Medulla oblongata (tissue), 1 donor: ENCODE data around the gene POU2F3.
A peak's percentile ranks its signal among the peaks of the same experiment; 100 is the strongest.

Experiments
- DNase-seq: peaks from one replicate; pipeline ENCODE4 v3.0.0-alpha.2; 2015; ENCODE audit errors: extremely low spot score

Gene POU2F3

DNA sequence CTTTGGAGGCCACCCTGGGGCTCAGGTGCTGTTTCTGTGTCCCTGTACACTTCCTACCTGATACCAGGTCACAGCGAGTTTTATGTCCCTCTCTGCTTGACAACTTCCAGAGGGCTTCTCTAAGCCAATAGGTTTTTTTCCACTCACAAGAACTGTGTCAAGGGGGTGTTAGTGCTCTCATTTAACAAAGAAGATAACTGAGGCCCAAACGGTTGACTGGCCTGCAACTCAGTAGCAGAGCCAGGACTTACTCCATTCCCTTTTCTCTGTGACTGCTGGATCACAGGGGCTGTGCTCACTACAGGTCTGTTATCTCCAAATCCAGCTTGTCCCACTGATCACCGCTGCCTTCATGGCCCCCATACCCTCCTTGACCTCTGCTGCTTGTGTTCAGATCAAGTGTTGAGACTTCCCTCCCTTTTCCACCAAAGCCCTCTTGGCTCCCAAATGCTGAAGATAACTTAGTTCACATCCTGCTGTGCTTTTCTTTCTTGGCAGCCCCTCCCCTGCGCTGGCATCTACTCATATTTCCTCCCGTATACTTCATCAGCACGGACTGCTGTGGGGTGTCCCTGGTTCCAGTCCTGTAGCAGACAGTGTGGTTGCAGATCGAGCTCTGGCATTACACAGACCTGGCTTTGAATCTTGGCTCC, 41.3 kb downstream of the POU2F3 start:
- no peak for DNase-seq

DNA sequence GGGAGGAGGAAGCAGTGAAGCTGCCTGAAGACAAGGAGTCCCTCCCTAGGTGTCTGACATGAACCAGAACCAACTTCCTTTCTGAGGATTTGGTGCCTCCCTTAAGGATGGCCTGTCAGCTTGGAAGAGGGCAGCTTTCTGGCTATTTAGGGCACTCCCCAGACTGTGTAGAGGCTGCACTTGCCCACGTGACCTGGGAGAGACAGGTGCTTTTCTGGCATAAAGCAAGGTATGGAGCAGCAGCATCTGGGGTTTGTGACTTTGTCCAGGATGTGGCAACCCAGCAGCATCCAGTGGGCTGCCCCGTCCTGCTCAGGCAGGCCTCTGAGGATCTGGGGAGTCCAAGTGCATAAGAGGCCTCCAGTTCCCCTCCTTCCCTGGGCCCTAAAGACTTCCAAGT, 43.2 kb downstream of the POU2F3 start:
- no peak for DNase-seq

DNA sequence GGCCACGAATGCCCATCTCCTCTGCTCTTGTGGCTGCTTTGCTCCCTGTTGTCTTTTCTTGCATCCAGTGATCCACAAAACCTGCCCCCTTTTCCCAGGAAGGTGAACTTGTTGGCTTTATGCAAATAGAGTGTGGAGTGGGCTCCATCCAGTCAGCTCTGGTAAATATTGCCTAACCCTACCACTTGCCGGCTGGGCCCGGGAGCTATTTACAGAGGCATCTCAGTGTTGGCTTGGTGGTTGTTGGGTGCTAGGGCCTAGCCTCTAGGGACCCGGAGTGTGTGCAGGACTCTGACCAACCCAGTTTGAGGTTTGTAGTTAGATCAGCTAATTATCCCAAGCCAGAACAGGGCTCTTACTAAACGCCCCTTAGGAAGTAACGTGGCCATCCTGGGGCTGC, 44.3 kb downstream of the POU2F3 start:
- DNase-seq, result no peak

DNA sequence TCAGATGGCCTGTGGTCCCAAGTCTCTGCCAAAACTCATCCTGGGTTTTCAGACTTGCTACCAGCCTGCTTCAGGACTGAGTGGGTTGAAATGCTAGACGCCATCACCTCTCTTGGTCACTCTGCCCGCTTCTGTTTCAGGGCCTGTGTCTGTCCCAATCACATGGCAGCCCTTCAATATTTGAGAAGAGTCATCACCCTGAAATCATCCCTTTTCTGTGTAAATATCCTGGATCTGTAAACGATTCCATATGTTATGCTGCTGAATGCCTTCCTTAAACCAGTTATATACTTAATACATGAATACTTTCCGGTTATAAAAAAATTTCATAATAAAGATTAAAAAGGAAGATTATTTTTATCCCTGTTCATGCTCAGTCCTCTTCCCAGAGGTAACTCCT, 45.3 kb downstream of the POU2F3 start:
- DNase-seq, result no peak

DNA sequence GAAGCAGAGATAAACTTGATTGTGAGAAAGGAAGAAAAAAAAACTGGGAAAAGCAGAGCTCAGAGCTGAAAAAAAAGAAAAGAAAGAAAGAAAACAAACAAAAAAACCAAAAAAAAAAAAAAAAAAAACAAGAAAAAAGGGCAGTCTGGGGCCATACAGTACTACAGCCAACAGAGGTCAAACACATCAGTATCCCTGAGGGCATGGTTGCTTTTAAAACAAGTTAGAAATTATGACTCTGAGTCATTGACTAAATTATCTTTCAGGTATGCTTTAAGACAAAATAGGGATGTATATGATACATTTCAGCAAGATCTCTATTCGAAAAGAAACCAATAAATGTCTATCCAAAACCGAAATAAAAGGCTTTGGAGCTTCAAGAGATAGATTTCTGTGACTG, 48.1 kb downstream of the POU2F3 start:
- no peak for DNase-seq

DNA sequence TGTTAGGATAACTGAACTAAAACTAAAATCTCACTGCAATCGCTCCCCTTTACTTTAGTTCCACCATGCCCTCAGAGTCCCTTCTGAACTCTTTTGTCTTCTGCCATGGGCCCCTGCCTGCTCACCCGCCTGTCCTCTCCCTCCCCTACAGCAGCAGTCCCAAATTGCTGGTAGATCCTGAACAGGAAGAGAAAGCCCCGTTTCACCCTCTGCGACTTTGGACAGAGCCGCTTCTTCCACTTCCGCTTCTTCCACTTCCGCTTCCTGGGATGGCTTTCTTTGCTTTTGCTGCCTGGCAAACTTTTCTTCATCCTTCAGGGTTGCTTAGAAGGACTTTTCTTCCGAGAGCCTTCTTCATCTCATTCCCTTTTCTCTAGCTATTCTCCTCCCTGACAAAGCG, 49.5 kb downstream of the POU2F3 start:
- DNase-seq, result no peak

DNA sequence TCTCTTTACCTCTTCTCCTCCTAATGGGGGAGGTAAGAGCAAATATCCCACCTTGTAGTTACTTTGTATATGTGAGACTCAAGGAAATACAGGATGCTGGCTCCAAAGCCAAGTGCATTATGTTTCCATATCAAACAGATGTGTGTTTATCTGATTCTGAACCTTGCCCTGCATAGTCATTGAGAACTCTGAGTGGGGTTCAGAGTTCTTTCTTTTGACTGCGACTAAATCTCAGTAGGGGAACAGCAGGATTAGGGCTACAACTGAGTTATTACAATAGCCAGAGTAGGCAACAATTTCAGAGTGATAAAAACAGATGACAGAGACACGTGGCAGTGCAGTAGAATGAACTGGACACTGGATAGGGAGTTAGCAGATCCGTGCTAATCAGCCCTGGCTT, 51.0 kb downstream of the POU2F3 start:
- DNase-seq, result no peak

DNA sequence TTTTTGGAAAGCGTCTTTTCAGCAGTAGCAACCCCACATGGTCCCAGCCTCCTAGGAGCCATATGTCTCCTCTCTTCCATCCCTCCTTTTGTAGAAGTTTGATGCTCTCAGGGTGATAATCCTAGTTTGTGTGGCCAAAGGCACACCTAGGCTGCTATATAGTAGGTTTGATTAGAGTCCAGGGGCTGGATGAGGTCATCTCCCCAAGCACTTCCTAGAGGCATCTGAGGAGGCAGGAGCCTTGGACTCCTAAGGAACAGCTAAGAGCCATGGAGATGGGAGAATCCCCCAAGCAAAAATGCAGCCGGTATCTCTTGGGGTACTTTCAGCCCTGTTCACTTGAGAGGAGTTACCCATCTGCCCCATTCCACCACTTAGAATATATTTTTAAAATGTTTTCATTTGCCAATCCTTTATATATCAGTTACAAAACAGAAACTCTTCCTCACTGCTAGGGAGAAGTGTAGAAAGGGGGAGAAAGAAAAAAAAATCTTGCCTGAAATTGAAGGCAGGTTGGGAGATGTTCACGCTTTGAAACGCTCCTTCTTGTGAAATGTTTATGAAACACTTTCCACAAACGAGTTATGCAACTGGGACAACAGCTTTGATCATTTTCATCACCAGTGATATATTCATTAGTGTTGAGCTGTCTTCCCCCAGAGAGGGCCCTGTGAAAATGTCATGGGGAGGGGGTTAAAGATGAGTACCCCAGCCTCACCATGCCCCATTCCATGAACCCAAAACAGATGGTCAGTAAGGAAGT, 53.3 kb downstream of the POU2F3 start:
- no peak for DNase-seq

DNA sequence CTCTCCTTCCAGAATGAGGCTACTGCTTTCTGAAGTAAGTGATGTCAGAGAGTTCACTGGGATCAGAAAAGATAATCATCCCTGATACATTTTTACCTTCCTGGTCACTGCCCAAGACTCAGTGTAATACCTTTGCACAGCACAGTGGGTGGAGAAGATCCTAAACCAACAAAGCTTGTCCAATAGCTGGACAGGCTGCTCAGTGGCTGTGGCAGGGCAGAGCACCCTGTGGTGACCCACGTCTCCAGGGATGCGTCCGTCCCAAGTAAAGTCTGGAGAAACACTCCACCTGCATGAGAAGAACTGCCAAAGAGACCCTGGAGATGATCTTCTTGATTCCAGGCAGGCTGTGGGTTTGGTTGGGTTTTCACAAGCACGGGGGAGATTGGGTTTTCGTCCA, 54.2 kb downstream of the POU2F3 start:
- DNase-seq, result no peak

DNA sequence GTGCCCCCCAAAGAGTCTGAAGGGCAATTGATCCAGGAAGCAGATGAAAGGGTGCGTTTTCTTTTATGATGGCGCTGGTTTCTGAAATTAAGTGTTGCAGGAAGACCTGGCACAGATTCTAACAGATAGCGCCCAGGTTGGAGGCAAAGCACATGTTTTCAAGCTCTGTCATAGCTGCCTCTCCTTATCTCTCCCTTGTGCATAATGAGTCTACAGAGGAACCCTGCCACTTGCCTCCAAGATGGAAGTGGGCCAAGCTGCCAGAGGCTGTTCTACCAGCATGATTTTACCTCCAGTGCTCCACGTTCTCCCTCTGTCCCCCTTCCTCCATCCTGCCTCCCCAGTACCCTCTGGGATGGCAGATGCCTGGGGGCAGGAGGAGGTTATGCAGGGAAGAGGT, 55.2 kb downstream of the POU2F3 start:
- no peak for DNase-seq

DNA sequence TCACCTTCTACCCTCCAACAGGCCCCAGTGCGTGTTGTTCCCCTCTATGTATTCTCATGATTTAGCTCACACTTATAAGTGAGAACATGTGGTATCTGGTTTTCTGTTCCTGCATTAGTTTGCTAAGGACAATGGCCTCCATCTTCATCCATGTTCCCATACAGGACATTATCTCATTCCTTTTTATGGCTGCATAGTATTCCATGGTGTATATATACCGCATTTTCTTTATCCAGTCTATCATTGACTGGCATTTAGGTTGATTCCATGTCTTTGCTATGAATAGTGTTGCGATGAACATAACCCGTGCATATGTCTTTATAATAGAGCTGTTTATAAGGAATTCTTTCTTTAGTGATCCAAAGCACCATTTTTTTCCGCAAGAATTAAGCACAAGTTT, 56.6 kb downstream of the POU2F3 start:
- DNase-seq, result no peak

DNA sequence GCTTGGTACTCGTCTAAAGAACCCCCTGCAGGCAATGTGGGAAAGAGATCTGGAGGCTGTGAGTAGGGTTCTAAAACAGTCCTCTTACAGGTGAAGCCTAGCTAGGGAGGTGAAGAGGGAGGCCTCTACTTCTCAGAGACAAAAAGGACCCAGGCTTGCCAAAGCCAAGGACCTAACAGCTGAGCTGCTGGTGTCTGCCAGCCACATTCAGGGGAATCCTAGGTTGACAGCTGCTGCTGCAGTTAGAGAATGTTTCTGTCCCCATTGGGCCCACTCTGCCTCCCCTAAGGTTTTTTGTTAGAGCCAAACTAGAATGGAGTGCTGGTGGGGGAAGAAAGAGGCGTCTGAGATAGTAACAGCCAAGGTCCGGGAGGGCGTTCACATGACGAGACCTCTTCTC, 58.5 kb downstream of the POU2F3 start:
- DNase-seq, result no peak

DNA sequence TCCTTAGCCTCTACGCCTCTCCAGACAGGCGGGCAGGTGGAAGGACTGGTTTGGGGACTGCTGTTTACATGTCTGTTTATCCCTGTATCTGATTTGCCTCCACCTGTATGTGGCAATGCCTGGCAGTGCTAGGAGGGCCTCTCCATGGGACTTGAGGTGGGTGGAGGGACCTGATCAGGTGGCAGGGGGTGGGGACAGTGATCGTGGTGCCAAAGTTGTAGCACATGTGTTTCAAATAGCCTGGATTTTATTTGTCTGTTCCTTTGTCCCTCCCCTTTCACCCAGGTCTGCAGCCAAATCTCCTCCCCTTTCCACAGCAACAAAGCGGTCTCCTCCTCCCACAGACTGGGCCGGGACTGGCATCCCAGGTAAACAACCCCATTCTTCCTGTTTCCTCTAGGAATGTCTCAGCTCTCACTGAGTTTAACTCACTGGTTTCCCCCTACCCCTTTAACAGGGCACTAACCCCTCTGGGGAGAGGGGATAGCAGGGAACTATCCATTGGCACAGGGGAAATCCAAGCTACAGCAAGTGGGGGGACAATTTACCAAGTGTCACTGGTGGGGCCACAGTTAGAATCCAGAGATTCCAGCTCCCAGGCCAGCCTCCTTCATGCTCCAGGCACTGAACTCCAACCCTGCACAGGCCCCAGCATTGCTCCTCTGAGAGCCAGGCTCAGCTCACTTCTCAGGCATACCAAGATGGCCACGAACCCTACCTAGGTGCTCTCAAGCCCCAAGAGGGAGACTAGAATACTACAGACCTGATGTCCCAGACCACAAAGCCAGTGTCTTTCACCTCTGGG, 62.3 kb downstream of the POU2F3 start:
- DNase-seq, result no peak

DNA sequence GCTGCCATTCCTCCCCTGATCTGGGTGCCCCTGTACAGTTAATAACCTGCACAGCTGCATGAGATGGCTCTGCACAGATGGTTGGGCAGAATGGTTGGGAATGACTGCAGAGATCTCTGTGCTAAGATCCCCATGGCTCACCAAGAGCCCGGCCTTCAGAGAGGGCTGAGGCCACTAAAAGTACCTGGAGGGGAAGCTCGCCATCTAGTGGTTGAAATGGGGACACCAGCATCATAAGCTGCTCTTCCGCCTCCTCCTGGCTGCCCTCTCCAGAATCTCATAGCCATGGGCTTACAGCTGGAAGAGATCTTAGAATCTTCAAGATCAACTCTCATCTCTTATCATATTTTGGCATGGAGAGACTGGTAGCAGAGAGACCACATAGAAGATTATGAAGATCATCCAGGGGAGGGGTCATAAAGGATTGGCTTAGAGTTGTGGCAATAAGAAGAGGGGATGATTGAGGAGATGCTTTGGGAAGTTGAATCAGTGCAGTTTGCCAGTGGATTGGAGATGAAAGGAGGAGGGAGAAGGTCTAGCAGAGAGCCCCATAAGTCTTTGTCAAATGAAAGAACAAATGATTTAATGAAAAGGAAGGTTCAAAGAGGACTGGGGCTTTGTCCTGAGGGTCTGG, 63.2 kb downstream of the POU2F3 start:
- peak; percentile 76 for DNase-seq

DNA sequence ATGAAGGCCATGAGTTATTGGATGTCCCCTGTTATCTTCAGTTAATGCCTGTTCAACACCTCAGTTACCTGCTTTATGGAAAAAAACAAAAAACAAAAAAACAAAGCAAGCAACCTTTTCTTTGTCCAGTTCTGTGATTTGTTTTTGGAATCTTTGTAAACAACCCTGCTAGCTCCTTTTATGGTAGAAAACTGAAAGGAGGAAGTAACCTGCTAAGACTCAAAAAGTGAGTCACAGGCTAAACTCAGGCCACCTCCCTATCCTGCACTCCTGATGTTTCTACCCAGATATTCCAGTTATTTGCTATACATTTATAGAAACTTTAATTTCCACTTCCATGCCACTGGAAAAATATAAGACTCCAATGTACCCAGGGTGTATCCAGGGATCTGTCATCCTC, 64.6 kb downstream of the POU2F3 start:
- no peak for DNase-seq

DNA sequence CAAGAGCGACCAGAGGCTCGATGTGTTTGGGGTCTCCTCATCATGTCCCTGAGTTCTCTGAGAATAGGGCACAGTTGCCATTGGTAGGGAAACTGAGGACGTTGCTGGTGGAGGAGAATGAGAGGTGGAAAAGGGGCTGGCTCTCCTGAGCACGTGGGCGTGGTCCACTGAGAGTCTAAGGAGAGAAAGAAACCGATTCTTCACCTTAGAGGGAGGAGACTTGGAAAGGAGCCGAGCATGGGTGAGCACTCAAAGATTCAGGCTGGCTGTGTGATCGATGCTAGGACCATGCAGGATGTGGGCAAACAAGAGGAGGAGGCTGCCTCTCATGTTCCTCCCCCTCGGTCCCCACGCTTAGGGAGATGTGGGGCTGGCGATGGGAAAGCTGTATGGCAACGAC, 65.3 kb downstream of the POU2F3 start:
- DNase-seq, result no peak

DNA sequence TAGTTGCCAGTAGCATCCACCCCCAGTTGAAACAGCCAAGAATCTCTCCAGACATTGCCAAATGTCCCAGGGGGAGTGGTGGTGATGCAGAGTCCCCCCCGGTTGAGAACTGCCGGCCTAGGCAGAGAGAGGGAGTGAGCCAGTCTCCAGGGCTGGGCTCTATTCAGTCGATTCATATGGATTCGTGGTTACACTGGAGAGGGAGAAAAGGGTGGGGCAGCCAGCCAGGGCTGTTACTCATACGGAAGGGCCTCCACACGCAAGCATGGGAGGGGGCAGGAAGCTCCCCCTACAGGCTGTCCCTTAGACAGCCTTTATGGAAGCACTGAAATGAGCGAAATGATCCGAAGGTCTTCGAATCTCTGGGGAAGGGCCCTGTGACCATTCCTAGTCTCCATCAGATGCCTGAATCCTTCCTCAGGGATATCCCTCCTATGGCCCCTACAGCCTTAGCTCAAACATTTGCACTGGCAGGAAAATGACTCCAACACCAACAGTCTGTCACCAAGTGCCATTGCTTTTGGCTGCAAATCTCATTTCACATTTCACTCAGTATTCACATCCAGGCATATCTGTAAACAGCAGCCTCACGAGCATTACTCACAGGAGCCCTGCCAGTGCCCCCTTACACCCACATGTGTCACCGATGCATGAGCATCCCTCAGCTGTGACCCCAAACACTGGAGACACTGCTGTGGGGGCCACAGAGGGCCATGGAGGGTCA, 66.7 kb downstream of the POU2F3 start:
- no peak for DNase-seq

DNA sequence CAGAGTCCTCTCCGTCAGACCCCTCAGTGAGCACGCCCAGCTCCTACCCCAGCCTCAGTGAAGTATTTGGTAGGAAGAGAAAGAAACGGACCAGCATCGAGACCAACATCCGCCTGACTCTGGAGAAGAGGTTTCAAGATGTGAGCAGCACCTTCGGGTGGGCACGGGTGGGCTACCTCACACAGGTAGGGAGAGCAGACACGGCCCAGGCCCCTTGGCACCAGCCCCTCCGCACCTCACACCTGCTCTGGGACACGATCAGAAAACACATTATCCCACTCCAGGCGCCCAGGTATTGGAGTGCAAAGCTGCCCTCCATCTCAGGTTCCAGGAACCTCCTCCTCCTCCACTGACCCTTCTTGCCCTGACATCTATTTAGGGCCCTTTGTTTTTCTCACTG, 67.5 kb downstream of the POU2F3 start:
- DNase-seq, result no peak

DNA sequence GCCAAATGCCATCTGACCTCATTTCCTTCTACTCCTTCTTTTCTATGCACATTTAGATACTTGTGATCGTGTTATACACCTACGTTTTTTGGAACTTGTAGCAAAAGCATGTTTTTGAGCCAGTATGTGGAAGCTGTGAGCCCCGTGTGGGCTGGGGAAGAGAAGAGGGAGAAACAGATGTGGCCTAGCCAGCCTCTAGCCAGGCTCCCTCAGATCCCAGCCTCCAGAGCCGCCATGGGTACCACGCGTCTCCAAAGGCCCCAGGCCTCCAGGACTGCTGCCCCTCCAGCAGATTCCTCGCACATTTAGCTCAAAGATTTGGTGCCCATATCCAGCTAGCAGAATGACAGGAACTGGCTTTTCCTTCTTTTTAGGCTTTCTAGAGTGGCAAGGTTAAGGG, 68.1 kb downstream of the POU2F3 start:
- no peak for DNase-seq

DNA sequence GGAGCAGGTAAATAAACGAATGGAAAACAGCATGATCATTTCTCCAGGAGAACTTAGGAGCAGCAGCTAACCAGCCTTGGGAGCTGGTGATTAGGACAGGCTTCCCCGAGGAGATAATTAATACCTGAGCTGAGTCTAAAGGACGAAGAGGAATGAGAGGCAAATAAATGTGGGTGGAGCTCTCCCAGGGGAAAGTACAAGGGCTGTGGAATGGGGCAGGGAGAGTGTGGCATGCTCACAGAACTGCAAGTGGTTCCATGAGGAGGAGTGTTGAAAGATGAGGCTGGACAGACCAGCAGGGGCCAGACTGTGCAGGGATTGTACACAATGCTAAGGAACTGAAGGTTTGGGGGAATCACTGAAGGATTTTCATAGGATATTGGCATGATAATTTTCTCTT, 70.9 kb downstream of the POU2F3 start:
- no peak for DNase-seq

DNA sequence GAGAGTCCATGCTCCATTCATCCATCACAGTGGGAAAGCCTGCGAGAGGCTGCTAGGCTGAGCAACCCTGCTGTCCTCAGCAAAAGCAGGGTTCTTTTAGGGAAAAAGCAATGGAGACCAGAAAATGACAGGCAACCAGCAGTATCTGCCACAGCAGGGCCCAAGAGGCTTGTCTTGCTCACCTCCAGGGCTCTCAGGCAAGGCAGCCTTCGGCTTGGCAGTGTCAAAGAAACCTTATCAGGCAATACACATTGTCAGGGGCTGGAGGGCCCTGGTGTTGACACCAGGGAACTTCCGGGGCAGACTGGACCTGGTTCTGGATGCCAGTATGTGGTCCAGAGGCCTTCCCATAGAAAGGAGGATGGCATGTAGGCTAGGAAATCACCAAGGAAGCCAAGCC, 74.9 kb downstream of the POU2F3 start:
- no peak for DNase-seq
